ENCODE measurements around the gene NME4.

DNA sequence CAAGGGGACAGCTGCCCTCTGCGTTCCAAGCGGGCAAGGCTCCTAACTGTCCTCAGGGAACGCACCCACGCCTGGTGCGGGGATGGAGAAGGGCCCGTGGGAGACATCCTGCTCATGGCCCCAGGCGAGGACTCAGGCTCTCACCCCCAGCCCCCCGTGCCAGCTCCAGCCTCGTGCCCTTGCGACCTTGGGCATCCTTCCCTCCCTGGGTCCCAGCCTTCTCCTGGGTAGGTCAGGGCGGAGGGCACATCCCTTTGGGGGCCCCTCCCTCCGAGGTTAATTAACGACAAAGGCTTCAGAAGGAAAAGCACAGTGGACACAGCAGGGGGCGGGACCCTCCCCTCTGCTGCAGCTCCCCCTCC, 18.2 kb upstream of the NME4 start:
- TF ChIP-seq POLR2AphosphoS5 (IDR thresholded peaks at IDR 0.05; ENCODE audit: low read depth, low read length) (no peak), POLR2A (IDR thresholded peaks at IDR 0.05; ENCODE audit: low read depth, low read length) (no peak), TAF1 (IDR thresholded peaks at IDR 0.05; ENCODE audit: low read depth, low read length) (no peak)
